HG03354 (cell line): ENCODE data around the gene MYO1D.
"Not testable (repeated sequence)": the region's sequence is repeated elsewhere in the genome, so short reads cannot be mapped to it uniquely, and the experiment has no call there.

Experiments used
- ATAC-seq: cut with Tn5 transposase; IDR thresholded peaks from one replicate; pipeline ENCODE4 v1.9.1; 2021; ENCODE audit warnings: mild to moderate bottlenecking; ENCODE audit not compliant: unreplicated experiment, poor library complexity, severe bottlenecking

Gene MYO1D

DNA sequence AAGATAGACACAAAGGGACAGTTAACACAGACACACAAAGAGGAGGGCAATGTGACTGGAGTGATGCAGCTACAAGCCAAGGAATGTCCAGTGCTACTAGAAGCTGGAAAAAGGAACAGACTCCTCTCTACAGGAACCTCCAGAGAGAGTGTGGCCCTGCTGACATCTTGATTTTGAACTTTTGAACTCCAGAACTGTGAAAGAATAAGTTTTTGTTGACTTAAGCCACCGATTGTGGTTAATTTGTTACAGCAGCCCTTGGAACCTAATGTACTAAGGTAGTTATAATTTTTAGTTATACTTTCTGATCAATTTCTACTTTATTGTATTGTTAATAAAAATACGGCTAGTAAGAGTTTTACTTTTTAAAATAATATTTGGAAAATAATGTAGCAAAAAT is 129.1 kb downstream of the MYO1D start:
- ATAC-seq, result no peak

DNA sequence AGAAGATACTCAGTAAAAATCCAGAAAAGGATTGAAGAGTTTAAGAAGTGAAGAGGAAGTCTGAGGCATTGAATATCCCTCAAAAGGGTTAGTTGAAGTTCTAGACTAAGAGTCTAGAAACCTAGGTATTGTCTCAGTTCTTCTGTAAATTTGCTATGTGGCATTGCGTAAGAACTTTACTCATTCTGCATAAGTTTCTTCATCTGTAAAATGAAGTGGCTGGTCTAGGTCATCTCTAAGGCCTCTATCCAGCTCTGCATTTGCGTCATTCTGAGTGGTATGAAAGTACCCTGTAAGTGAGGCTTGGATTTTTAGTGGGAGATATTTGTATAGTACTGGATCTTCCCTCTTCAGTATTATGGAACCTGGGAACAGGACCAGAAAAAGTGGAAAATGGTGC is 130.2 kb downstream of the MYO1D start:
- ATAC-seq, result no peak

DNA sequence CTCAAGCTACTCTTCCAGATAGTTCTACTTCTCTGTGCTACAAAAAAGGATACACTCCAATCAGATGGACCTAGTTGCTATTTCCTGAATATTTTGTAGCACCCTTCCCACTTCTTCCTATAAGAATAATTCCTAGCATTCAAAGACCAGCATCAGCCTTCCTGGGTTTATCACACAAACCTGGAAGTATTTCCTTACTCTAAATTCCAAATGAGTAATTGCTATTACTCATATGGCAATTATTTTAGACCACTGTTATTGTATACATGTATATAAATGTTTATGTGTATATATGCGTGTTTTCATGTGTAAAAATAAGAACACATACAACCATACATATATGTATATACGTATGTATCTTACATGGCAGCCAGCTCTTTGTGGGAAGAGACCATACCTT is 130.6 kb downstream of the MYO1D start:
- ATAC-seq, result no peak

DNA sequence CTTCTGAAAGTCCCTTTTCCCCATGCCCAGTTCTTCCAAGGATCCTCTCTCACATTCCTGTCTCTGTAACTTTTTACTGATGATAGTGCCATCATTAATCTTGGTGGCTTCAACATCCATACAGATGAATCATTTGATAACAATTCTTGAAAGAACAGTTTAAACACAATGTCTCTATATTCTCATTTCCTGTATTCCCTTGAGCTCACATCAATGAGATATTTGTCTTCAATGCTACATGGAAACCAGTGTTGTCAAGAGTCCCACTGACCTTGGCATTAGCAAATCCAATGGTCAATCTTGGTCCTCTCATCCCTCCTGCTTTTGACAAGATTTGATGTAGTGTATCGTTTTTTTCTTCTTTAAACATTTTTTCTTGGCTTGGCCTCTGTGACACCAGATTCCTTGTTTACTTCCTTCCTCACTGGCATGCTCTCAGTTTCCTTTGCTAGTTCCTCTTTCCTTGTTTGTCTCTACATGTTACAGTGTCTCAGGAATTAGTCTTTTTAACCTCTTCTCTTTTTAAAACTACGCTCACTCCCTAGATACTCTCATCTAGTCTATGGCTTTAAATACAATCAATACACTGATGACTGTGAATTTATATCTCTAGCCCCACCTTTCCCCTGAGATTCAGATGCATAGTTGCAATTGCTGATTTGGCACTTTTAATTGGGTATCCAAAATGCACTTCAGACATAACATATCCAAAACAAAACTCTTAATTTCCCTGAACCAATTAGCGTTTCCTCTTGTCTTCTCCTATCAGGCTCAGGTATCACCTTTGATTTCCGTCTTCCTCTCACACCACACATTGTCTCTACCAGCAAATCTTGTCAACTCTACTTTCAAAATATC is 134.0 kb downstream of the MYO1D start:
- ATAC-seq, result no peak

DNA sequence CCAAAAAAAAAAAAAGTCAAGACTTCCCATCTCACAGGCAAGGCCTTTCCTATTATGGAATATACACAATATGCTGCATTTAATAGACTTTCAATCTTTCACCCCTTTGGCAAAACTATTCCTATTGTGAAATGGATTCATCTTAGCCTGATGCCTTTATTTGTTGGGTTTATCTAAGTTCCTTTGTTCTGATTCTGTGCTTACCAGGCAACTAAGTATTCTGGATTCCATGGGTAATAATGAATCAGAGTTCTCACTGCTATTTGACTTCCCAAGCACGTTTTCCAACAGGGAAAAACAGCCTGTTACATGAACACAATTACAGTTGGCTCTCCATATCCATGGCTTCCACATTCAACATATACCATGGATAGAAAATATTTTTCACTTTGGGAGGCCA is 135.5 kb downstream of the MYO1D start:
- no peak for ATAC-seq

DNA sequence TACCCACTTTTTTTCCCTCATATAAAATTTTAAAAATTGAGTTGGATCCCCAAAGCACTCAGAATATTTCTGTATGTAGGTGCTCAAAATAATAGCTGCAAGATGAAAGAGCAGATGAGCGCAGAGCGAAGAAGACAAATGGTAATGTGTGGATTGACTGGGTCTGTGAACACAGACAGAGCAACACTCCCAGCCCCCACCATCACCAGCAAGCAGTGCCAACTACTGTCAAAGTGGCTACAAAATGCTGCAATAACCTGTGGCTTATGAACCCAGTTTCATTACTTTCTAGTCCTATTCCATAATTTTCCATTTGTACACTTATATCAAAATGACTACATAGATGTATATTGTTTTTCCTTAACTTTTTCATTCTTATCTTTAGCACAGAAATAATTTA is 137.2 kb downstream of the MYO1D start:
- no peak for ATAC-seq

DNA sequence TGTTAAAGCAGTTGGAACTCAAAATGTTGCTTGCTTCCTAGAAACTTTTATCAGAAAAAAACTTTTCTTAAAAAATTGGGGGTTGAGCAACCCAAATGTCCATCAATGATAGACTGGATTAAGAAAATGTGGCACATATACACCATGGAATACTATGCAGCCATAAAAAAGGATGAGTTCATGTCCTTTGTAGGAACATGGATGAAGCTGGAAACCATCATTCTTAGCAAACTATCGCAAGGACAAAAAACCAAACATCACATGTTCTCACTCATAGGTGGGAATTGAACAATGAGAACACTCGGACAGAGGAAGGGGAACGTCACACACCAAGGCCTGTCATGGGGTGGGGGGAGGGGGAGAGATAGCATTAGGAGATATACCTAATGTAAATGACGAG is 137.8 kb downstream of the MYO1D start:
- not testable (repeated sequence) for ATAC-seq

DNA sequence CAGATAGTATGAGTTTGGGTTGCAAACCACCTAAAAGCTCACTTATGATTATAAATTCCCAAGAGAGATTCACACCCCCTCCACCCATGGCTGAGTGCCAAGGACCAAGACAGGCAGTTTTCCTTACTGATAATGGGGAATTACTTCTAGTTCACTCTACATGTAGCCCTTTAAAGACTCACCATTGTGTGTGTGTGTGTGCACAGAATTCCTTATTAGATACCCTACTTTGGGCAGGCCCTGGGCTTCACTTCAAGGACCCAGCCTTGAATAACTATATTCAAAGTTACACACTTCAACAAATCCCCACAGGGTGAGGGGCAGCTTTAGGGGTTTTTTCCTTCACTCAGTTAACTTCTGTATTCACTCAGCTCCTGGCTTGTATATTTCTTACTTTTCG is 143.5 kb downstream of the MYO1D start:
- no peak for ATAC-seq

DNA sequence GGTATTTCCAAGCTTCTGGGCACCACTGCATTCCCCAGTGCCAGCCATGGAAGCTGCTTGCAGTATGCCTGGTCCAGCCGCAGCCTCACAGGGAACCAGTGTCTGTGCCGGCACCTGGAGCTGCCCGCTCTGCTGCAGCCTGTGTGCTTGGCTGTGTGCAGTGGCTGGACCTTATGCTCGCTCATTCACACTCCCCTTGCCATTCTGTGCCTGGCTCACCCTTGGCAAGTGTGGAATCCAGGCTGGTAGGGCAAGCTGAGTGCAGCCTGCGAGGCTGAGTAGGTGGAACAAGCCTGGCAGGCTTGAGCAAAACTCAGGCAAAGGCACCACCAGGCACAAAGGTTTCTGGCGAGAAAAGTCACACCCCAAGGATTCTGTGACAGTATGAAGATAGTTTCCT is 144.0 kb downstream of the MYO1D start:
- no peak for ATAC-seq

DNA sequence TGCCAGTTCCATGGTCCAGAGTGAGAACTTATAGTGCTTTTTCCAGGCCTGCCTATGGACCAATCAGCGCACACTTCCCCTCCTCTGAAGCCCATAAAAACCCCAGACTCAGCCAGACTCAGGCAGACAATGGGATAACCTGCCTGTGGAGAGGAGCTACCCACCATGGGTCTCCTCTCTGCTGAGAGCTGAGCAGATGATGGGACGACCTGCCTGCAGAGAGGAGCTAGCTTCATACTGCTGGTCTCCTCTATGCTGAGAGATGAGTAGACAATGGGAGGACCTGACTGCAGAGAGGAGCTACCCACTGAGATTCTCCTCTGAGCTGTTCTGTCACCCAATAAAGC is 144.7 kb downstream of the MYO1D start:
- ATAC-seq, result no peak

DNA sequence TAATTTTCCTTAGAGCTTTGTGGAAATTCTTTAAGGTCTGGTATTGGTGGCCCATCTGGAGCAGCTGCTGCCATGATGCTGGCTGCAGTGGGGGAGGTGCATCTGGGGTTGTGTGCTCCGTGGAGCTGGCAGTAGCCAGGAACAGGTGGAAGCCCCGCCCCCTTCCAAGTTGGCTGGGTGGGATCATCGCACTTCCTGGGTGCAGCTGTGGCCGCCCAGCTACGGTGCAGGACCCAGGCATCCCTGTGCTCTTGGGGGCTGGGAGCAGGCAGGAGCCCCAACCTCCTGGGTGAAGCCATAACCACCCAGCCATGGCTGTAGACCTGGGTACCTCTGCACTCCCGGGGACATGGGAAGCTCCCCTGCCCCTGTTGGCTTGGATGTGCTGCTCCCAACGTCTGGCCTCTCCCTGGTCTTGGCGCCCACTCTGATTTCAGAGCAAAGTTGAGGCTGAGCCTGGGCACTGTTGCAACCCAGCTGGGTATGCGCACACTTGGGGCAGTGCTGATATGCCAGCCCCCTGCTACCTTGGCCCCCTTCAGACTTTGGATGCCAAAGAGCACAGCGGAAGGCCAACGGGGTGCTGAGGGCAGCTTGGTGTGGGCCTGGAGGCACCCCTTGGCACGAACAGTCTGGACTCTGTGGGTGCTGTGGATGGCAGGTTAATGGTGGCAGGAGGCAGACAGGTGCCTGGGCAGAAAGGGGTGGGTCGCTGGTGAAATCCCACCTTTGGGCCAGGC is 145.2 kb downstream of the MYO1D start:
- no peak for ATAC-seq

DNA sequence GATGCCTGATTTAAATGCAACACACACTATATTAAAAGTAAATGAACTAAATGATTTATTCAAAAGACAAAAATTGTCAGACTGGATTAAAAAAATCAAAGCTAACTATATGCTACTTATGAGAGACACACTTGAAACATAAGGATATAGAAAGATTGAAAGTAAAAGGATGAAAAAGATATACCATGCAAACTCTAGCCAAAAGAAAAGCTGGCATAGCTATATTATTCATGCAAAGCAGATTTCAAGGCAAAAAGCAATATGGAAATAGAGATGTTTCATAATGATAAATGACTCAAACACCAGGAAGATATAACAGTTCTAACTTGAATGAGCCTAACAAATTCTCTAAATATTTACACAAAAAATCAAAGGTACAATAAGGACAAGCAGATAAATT is 149.2 kb downstream of the MYO1D start:
- ATAC-seq, result no peak

DNA sequence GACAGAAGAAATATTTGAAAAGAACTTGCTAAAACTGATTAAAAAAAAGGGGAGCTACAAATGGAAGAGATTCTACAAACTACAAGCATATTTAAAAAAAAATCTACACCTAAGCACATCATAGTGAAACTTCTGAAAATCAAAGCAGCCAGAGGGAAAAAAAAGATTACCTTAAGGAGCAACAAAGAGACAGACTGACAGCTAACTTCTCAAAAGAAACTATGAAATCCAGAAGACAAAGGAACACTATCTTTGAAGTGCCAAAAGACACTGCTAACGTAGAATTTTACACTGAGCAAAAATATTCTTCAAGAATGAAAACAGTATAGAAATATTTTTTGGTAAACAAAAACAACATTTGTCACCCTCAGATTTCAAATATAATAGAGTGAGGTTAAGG is 151.2 kb downstream of the MYO1D start:
- no peak for ATAC-seq

DNA sequence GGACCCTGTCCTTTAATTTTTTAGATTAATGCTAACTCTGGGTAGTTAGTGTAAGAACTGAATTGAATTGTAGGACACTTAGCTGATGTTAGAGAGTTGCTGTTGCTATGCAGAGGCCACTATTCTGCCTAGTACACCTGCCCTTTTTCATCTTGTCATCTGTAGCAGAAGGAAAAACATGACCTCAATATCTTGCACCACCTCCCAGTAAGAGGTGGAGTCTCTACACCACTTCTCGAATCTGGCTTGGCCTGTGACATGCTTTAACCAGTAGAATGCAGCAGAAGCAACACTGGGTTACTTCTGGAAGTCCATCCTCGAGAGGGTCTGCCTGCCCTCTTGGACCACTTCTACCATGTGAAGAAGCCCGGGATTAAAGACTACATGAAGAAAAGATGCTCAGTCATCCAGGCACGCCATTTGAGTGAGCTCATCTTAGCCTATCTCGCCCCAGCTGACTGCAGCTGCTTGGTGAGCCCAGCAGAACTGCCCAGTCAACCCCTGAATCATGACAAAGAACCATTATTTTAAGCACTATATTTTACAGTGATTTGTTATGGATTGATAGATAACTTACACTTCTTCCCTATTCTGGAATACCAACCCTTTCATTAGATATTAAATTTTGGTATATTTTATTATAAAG is 153.5 kb downstream of the MYO1D start:
- ATAC-seq, result no peak

DNA sequence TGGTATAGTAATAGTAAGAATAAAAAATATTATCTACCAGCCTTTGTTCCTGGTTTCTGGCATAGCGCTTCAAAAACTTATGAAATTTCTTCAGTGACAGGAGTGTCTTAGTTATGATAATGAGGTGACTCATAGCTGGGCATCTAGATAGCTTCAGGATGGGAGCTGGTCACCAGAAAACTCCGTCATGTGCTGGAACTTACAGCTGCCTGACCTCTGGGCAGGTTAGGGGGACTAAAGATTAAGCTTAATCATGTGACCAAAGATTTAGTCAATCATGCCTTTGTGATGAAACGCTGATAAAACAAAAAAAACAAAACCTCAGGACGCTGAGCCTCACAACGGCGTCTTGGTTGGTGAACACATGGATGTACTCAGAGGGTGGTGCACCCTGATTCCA is 154.2 kb downstream of the MYO1D start:
- ATAC-seq, result no peak

DNA sequence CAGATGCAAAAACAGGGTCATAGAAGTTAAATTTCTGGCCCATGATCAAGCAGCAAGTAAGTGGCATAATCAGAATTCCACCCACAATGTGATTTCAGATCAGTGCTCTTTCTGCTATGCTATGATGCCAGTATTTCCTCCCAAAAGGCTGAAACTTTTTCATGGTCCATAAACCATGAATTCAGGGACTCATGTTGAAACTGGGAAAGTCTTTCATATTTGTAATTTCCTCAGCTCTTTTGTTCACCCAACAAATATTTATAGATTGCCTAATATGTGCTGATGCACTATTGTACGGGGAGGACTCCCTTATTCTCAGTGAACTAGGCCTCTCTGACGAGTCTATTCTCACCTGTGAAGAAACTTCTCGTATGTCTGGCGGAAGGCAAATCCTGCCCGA is 156.3 kb downstream of the MYO1D start:
- no peak for ATAC-seq

DNA sequence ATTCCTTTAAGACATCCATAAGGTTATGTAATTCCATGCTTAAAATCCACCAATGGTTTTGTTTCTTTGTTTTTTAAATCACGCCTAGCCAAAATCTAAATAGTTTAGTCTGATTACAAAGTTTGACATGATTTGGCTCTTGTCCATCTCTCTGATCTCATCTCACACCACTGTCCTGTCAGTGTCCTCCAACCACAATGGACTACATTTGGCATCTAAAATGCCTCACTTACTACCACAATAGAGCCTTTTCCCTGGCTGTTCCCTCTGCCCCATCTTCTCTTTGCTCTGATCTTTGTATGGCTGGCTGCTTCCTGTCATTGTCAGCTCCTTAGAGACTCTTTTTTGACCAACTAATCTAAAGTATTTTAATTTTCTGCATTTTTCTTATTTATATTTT is 157.2 kb downstream of the MYO1D start:
- no peak for ATAC-seq

DNA sequence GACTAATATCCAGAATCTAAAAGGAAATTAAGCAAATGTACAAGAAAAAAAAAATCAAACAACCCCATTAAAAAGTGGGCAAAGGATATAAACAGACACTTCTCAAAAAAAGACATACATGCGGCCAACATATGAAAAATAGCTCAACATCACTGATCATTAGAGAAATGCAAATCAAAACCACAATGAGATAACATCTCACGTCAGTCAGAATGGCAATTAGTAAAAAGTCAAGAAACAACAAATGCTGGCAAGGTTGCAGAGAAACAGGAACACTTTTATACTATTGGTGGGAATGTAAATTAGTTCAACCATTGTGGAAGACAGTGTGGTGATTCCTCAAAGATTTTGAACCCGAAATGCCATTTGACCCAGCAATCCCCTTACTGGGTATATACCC is 162.0 kb downstream of the MYO1D start:
- not testable (repeated sequence) for ATAC-seq

DNA sequence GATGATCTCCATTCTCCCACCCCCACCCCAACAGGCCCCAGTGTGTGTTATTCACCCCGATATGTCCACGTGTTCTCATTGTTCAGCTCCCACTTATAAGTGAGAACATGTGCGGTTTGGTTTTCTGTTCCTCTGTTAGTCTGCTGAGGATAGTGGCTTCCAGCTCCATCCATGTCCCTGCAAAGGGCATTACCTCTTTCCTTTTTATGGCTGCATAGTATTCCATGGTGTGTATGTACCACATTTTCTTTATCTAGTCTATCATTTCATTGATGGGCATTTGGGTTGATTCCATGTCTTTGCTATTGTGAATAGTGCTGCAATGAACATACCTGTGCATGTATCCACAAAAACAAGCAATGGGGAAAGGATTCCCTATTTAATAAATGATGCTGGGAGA is 162.7 kb downstream of the MYO1D start:
- ATAC-seq, result not testable (repeated sequence)

DNA sequence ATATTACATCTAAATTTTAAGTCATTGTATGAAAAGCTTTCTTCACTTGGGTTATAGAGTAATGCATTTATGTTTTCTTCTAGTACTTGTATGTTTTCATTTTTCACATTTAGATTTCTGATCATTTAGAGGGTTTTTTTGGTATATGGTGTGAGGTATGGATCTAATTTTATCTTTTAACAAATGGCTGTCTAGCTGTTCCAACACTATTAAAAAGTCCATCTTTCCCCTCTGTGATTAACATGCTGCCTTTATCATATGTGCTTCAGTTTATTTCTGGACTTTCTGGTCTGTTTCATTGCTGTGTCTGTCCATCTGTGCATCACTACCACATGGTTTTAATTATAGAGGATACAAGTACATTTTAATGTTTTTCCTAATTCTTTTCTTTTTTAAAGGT is 163.8 kb downstream of the MYO1D start:
- no peak for ATAC-seq

DNA sequence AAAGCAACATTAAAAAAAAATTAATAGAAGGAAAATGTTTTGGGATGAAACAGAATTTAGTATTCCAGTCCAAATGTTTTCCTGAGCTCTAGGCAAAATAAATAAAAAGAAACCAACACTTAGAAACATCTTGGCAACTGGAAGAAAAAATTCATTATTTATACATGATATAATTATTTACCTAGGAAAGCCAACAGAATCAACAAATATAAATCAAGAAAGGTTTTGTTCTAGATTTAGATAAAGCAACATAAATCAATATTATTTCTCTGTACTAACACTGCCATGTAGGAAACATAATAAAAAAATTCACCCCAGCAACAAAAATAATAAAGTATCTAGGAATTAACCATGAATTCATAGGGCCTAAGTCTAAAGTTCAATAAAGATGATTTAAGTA is 167.4 kb downstream of the MYO1D start:
- ATAC-seq, result no peak
